ENCODE results near the gene OR10G2. TPM values are rescaled to one million over a fixed set of nuclear protein-coding genes. Genes with fewer than 3 reads are reported as not detected.

The OR10G2 gene
- polyA plus RNA-seq (2011; rRNA removed) (not detected in 2 replicates), polyA minus RNA-seq (2011; rRNA and poly(A)+ RNA removed) (not detected in 2 replicates)

- ChIA-PET CTCF (interaction anchor here (0.5 kb wide), 1 partner anchor 8 kb away, joined by 3 read pairs; no protein-coding TSS in a partner anchor), POLR2A (no interaction called here)
- no peak for DNase-seq (ENCODE audit: low read depth)
- Histone ChIP-seq H3K27me3 (ENCODE audit: control insufficient read depth, insufficient read depth, low read length) (no peaks in the 10 kb centered on the region), H3K36me3 (ENCODE audit: control insufficient read depth, insufficient read depth, low read length) (no peaks in the 10 kb centered on the region), H3K4me3 (ENCODE audit: low read depth, low read length) (no peak within 1 kb of the TSS)
- TF ChIP-seq CTCF (IDR thresholded peaks at IDR 0.05; ENCODE audit: insufficient read depth, low read depth, low read length): no peak
Observed at GRCh38 chr14:21634840-21635239, at the start of gene OR10G2. OR10G2 (minus strand) TSS chr14:21634940; CDS start chr14:21634842, 98 bp downstream.

GRCh38 chr14:21680072-21680471 is 45.3 kb upstream of the OR10G2 start:
- no peaks in the 10 kb centered on the region for H3K36me3 ChIP-seq (ENCODE audit: control insufficient read depth, insufficient read depth, low read length)
- no peak for DNase-seq (ENCODE audit: low read depth)

GRCh38 chr14:21675566-21675965 is 40.8 kb upstream of the OR10G2 start:
- CTCF ChIA-PET: no interaction called here
- Histone ChIP-seq H3K4me3 (ENCODE audit: low read depth, low read length) (no peak overlapping the region), H3K36me3 (ENCODE audit: control insufficient read depth, insufficient read depth, low read length) (no peaks in the 10 kb centered on the region), H3K27me3 (ENCODE audit: control insufficient read depth, insufficient read depth, low read length) (no peaks in the 10 kb centered on the region)
- no peak for TF ChIP-seq CTCF (IDR thresholded peaks at IDR 0.05; ENCODE audit: insufficient read depth, low read depth, low read length)
- DNase-seq (ENCODE audit: low read depth): no peak
- POLR2A ChIA-PET: no interaction called here

More at GRCh38 chr14:21680072-21680471, 45.3 kb upstream of the OR10G2 start:
- TF ChIP-seq CTCF (IDR thresholded peaks at IDR 0.05; ENCODE audit: insufficient read depth, low read depth, low read length): no peak
- Histone ChIP-seq H3K27me3 (ENCODE audit: control insufficient read depth, insufficient read depth, low read length) (no peaks in the 10 kb centered on the region), H3K4me3 (ENCODE audit: low read depth, low read length) (no peak overlapping the region)
- ChIA-PET CTCF (no interaction called here), POLR2A (no interaction called here)

GRCh38 chr14:21673718-21674117 is 39.0 kb upstream of the OR10G2 start, which contains the start of gene OR4E1:
OR4E1 (minus strand) TSS chr14:21673818; CDS start chr14:21670935, 2,883 bp downstream.
- no peaks in the 10 kb centered on the region for H3K36me3 ChIP-seq (ENCODE audit: control insufficient read depth, insufficient read depth, low read length)
- no peak within 1 kb of the TSS for H3K4me3 ChIP-seq (ENCODE audit: low read depth, low read length)
- no peak for TF ChIP-seq CTCF (IDR thresholded peaks at IDR 0.05; ENCODE audit: insufficient read depth, low read depth, low read length)
- ChIA-PET POLR2A (no interaction called here), CTCF (no interaction called here)
- H3K27me3 ChIP-seq (ENCODE audit: control insufficient read depth, insufficient read depth, low read length): no peaks in the 10 kb centered on the region
- no peak for DNase-seq (ENCODE audit: low read depth)

GRCh38 chr14:21672116-21672515 is 37.4 kb upstream of the OR10G2 start:
- POLR2A ChIA-PET: no interaction called here
- CTCF ChIA-PET: interaction anchor here (1.1 kb wide), 1 partner anchor 13 kb away, joined by 4 read pairs; no protein-coding TSS in a partner anchor
- no peaks in the 10 kb centered on the region for H3K27me3 ChIP-seq (ENCODE audit: control insufficient read depth, insufficient read depth, low read length)
- no peak for DNase-seq (ENCODE audit: low read depth)
- H3K36me3 ChIP-seq (ENCODE audit: control insufficient read depth, insufficient read depth, low read length): no peaks in the 10 kb centered on the region
- H3K4me3 ChIP-seq (ENCODE audit: low read depth, low read length): no peak overlapping the region
- TF ChIP-seq CTCF (IDR thresholded peaks at IDR 0.05; ENCODE audit: insufficient read depth, low read depth, low read length): no peak

All from BJ (cell line).